Nucleus accumbens (tissue), 56 donors: ENCODE measurements around the gene MAP3K10.
A peak's percentile ranks its signal among the peaks of the same experiment; 100 is the strongest.
"Not testable (repeated sequence)": the region's sequence is repeated elsewhere in the genome, so short reads cannot be mapped to it uniquely, and the experiment has no call there.

ENCODE experiments used
- DNase-seq, 56 donors: peaks; one replicate each; lab custom pipeline; 2025; lab: John Stamatoyannopoulos, UW

MAP3K10 gene

DNA sequence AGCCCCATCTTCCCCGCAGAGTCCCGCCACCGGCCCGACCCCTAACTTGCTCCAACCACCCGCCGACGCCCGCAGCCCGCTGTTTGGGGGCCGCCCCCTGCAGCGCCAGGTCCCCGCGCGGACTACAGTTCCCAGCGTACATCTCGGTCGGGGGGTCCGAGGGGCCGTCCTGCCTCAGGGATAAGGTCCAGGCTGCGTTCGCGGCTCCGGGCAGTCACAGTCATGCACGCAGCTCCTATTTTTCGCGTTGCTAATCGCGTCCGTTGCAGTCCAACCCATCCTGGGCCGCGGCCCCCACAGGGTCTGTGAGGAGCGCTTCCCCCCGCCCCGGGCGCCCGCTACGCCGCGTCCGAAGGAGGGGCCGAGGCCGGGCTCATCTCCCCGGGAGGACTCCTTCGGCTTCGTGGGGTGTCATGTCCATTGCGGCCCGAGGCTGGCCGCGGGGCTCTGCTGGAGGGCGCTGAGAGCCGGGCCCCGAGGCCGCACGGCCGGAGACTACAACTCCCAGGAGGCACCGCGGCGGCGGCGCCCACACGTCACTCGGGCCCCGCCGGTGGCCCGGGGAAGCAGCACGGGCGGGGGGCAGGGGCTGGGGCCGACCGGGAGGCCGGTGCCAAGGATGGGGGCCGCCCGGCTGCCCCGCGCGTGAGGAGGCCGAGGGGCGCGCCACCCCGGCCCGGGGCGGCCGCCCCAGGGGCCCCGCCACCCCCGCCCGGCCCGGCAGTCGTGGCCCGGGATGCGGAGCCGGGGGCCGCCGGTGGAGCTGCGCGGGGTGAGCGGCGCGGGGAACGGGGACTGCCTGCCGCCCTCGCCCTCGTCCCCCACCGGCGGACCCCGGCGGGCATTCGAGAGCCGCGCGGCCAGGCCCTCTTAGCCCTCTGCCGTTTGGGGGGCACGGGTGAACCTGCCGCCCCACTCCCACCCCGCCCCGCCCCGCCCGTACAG is at the start of gene MAP3K10:
MAP3K10 (plus strand) TSS at position 536 of the 945 bp plus-strand sequence. CDS start 606 bp downstream, outside the sequence.
- peak in 54 of 56 donors; percentile 35 to 84 (median 72) for DNase-seq

- DNase-seq, result no peak
Observed at GRCh38 chr19:40141551-40141950, 49.7 kb upstream of the MAP3K10 start.

- DNase-seq, result peak in 1 of 56 donors; percentile 4
Observed at GRCh38 chr19:40143612-40144011, 47.6 kb upstream of the MAP3K10 start.

GRCh38 chr19:40144151-40144550 is 47.1 kb upstream of the MAP3K10 start:
- no peak for DNase-seq

DNA sequence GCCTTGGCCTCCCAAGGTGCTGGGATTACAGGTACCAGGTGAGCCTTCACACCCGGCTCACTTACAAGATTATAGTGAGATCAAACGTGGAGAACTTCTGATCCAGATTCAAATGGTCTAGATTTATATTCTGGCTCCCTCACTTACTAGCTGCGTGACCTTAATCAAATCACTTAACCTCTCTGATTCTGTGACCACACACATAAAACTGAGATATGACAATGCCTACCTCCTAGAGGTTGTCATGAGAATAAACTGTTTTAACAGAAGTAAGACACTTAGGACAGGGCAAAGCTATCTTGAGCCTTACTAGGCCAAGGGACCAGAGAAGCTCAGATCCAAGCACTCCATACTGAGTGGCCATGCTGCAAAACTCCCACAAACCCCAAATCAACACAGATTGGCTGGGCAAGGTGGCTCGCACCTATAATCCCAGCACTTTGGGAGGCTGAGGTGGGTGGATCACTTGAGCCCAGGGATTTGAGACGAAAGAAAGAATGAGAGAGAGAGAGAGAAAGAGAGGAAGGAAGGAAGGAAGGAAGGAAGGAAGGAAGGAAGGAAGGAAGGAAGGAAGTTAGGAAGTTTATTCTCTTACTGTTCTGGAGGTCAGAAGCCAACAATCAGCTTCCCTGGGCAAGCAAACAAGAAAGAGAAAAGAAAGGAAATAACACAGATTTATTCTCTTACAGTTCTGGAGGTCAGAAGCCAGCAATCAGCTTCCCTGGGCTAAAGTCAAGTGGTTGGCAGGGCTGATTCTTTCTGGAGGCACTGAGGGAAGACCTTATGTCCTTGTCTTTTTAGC is 46.1 kb upstream of the MAP3K10 start:
- no peak for DNase-seq

- DNase-seq, result not testable (repeated sequence)
Observed at GRCh38 chr19:40145749-40146029, 45.5 kb upstream of the MAP3K10 start.

DNA sequence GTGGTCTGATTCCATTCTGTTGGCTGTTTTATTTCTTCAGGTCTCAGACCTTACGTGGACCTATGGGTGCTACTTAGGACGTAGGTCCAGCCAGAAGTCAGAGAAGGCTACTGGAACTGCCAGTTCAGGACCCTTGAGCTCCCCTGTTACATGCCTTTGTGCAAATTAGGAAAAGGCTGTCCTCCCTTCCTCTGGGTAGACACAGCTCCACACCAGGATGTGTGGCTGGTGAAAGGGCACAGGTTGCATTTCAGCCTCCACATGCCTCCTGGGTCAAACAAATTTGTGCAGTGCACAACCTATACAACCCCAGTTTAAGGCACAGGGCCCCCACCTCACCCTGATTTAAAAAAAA is 43.9 kb upstream of the MAP3K10 start:
- DNase-seq, result no peak

DNA sequence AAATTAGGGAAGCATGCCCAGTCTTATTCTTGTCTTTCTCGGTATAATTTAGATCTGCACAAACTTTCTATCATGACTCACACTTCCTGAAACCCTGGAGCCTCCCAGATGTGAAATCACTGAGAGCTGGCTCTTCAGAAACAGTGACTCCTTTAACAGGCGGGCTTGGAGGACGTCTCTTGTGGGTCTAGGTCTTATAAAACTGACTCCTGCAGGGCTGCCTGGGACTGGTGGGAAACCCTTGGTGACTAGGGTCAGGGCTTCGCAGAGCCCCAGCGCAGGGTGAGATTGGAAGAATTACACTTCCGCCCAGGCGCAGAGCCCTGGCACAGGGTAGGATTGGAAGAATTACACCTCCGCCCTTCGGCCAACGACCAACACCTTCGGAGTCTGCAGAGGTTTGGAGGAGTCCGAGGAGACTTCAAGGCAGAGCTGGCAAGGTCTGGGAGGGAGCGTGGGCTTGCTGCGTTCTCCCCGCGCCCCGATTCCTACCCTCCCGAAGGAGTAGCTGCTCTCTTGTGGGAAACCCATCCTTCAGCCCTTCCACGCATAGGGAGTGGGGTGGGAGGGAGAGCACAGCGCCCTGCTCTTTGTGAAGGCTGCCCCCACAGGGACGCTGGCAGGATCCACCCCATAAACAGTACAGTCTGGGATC is 43.4 kb upstream of the MAP3K10 start:
- DNase-seq, result peak in 1 of 56 donors; percentile 6

DNA sequence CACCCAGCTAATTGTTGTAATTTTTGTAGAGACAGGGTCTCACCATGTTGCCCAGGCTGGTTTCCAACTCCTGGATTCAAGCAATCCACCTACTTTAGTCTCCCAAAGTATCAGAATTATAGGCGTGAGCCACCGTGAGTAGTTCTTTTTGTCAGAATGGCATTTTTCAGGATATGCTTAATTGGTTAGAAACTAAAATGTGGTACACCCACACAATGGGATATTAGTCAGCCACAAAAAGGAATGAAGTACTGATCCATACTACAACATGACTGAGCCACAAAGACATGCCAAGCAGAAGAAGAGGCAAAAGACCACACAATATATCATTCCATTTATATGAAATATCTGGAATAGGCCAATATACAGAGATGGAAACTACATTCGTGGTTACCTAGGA is 41.7 kb upstream of the MAP3K10 start:
- DNase-seq, result no peak

- no peak for DNase-seq
Observed at GRCh38 chr19:40150170-40150569, 41.1 kb upstream of the MAP3K10 start.

- DNase-seq, result no peak
Observed at GRCh38 chr19:40154121-40154680, 37.0 kb upstream of the MAP3K10 start.

DNA sequence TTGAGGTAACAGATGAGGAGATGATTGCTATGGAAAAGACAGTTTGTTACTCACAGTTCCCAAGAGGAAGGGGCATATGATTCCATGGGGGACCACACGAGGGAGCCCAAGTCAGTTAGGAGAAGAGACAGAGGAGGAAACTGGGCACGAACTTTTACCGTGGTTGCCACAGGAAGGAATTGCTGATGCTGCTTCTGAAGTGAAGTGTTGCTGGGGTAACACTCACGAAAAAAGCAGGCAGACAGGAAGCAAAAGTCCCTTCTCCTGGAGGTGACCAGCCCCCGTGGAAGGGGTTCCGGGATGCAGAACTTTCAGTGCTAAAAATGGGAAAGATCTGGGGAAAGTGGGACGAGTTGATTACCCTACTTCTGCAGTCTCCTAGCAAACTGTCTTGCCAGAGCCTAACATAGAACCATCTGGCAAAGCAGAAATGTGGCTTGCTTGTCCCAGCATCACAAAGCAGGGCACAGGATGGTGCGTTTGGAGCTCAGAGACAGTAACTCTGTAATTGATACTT is 35.4 kb upstream of the MAP3K10 start:
- no peak for DNase-seq

DNA sequence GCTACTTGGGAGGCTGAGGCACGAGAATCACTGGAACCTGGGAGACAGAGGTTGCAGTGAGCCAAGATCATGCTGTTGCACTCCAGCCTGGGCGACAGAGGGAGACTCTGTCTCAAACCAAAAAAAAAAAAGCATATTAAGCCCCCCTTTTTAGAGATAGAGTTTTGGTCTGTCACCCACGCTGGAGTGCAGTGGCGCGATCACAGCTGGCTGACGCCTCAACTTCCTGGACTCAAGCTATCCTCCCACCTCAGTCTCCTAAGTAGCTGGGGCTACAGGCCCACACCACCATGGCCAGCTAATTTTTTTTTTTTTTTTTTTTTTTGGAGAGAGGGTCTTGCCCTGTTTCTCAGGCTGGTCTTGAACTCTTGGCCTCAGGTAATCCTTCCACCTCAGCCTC is 34.2 kb upstream of the MAP3K10 start:
- DNase-seq, result no peak

- DNase-seq, result no peak
Observed at GRCh38 chr19:40159744-40160143, 31.5 kb upstream of the MAP3K10 start.

DNA sequence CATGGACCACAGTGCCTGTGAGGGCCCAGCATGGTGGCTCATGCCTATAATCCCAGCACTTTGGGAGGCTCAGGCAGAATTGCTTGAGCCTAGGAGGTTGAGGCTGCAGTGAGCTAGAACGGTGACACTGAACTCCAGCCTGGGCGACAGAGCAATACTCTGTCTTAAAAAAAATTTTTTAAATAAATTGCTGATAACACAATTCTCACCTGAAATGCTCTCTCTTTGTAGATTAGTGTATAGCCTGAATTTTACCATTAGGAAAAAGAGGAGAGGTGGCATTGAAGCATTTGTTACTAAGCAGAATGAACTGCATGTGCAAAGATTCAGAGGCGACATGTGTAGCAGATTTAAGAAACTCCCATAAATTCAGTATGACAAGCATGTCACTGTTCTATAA is 29.1 kb upstream of the MAP3K10 start:
- no peak for DNase-seq

DNA sequence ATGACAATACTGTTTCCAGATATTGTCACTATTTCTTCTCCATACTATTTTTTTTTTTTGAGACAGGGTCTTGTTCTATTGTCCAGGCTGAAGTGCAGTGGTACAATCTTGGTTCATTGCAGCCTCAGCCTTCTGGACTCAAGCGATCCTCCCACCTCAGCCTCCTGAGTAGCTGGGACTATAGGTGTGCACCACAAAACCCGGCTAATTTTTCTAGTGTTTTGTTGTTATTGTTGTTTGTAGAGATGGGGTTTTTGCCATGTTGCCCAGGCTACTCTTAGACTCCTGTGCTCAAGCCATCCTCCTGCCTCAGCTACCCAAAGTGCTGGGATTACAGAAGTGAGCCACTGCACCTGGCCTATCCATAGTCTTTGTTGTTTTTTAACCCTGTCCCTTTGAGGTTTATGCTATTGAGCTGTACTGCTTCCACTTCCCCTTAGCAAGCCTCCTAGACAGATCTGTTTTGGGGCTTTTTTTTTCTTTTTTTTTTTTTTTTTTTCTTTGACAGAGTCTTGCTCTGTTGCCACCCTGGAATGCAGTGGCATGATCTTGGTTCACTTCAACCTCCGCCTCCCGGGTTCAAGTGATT is 27.6 kb upstream of the MAP3K10 start:
- no peak for DNase-seq

GRCh38 chr19:40165362-40165937 is 25.8 kb upstream of the MAP3K10 start:
- DNase-seq, result peak in 32 of 56 donors; percentile 1 to 60 (median 9)

GRCh38 chr19:40169482-40170302 is 21.5 kb upstream of the MAP3K10 start:
- DNase-seq, result not testable (repeated sequence)
